Fibroblast of lung (primary cell): ENCODE measurements around the gene MAP4K4. TPM values are rescaled to one million over a fixed set of nuclear protein-coding genes. Genes with fewer than 3 reads are reported as not detected.
A peak's percentile ranks its signal among the peaks of the same experiment; 100 is the strongest.

Source experiments
- DNase-seq, 2 donors: peaks; one replicate each; pipeline versions ENCODE4 v3.0.0 to v3.0.0-alpha.2; 2010; ENCODE audit warnings: low read depth in 2 of 2
- H2AFZ ChIP-seq: 2 replicates; pipeline ENCODE4 v1.5.1; 2012; ENCODE audit warnings: low read length, control low read depth, inconsistent platforms
- H3K27ac ChIP-seq: 2 replicates; pipeline ENCODE4 v1.5.1; 2011; ENCODE audit warnings: low read length, control low read depth; ENCODE audit not compliant: insufficient read depth
- H3K27me3 ChIP-seq: 2 replicates; pipeline ENCODE4 v1.5.1; 2011; ENCODE audit warnings: mild to moderate bottlenecking, low read length; ENCODE audit not compliant: control insufficient read depth, insufficient read depth
- H3K36me3 ChIP-seq: 2 replicates; pipeline ENCODE4 v1.5.1; 2011; ENCODE audit warnings: low read length; ENCODE audit not compliant: control insufficient read depth, insufficient read depth
- H3K4me1 ChIP-seq: 2 replicates; pipeline ENCODE4 v1.5.1; 2011; ENCODE audit warnings: low read length; ENCODE audit not compliant: control insufficient read depth, insufficient read depth; ENCODE audit errors: extremely low read depth
- H3K4me2 ChIP-seq: 2 replicates; pipeline ENCODE4 v1.5.1; 2011; ENCODE audit warnings: low read length, control low read depth; ENCODE audit not compliant: insufficient read depth; ENCODE audit errors: extremely low read depth
- H3K4me3 ChIP-seq, 4 experiments: fragments of 200-600 bp in 1 of 4; sonication (generic) in 1 of 4; replicated peaks in 1 of 4; 2 replicates each; pipeline ENCODE4 v1.5.1; 2011 to 2016; ENCODE audit warnings: low read length in 4 of 4, low read depth in 3 of 4, mild to moderate bottlenecking in 3 of 4, control low read depth in 2 of 4, inconsistent platforms in 1 of 4, mixed read lengths in 1 of 4; ENCODE audit not compliant: insufficient read depth in 1 of 4; ENCODE audit errors: control extremely low read depth in 1 of 4
- H3K79me2 ChIP-seq: 2 replicates; pipeline ENCODE4 v1.5.1; 2012; ENCODE audit warnings: mild to moderate bottlenecking, low read length, inconsistent platforms; ENCODE audit not compliant: control insufficient read depth, insufficient read depth
- H3K9ac ChIP-seq: 2 replicates; pipeline ENCODE4 v1.5.1; 2011; ENCODE audit warnings: mild to moderate bottlenecking, low read length, control low read depth; ENCODE audit not compliant: insufficient read depth
- H3K9me3 ChIP-seq: 2 replicates; pipeline ENCODE4 v1.5.1; 2012; ENCODE audit warnings: low read depth, low read length; ENCODE audit not compliant: control insufficient read depth, insufficient read depth
- H4K20me1 ChIP-seq: 2 replicates; pipeline ENCODE4 v1.5.1; 2011; ENCODE audit warnings: low read length; ENCODE audit not compliant: control insufficient read depth, insufficient read depth; ENCODE audit errors: extremely low read depth
- CTCF ChIP-seq, 2 donors: IDR thresholded peaks in 1 of 2; conservative IDR thresholded peaks in 1 of 2; 1 replicate in 1 of 2; 2 replicates in 1 of 2; pipeline ENCODE4 v1.5.1; 2011 to 2012; ENCODE audit warnings: low read length in 2 of 2, control low read depth in 1 of 2, inconsistent platforms in 1 of 2, low read depth in 1 of 2, mild to moderate bottlenecking in 1 of 2
- EZH2 ChIP-seq: IDR thresholded peaks from 2 replicates; pipeline ENCODE4 v1.5.1; 2012; ENCODE audit warnings: low read length, control low read depth, mild to moderate bottlenecking; ENCODE audit errors: missing control alignments
- polyA plus RNA-seq, 2 donors: library from polyadenylated mRNA; depleted of rRNA in 1 of 2; stranded (reverse) in 1 of 2; unstranded in 1 of 2; fragments of >200 nt; gene quantifications; 2 replicates each; pipeline ENCODE4 v1.2.1, GENCODE V29; 2011 to 2012; ENCODE audit warnings: missing spikeins in 1 of 2
- total RNA-seq: library from RNA; depleted of rRNA; stranded (reverse); fragments of >200 nt; gene quantifications from 2 replicates; pipeline ENCODE4 v1.2.1, GENCODE V29; 2014

MAP4K4 gene
- total and polyA plus RNA-seq, 2 donors (not counting 1 experiment from before 2014, with no cell fraction given) = 113 to 164 TPM

- Histone ChIP-seq H3K4me1 (peaks cover 34% of the 10 kb centered on the region), H3K27me3 (no peaks in the 10 kb centered on the region), H3K27ac (no peak overlapping the region), H3K79me2 (peaks cover 96% of the 10 kb centered on the region), H4K20me1 (peaks cover 4% of the 10 kb centered on the region), H3K9me3 (no peaks in the 10 kb centered on the region), H3K9ac (no peak overlapping the region), H3K36me3 (peaks cover 2% of the 10 kb centered on the region), H2AFZ (no peak overlapping the region), H3K4me3 (no peak overlapping the region), H3K4me2 (no peak overlapping the region)
- no peak for TF ChIP-seq CTCF (conservative IDR thresholded peaks at IDR 0.05 in 1 of 2, IDR thresholded peaks at IDR 0.05 in 1 of 2; ENCODE audit: low read depth in 1 of 2, low read length in 2 of 2)
- no peak for TF ChIP-seq EZH2
- DNase-seq = no peak
These were observed 35.9 kb downstream of the MAP4K4 start for GRCh38 chr2:101733257-101733993.

- peaks cover 2% of the 10 kb centered on the region for H3K36me3 ChIP-seq
- H3K4me1 ChIP-seq = peaks cover 36% of the 10 kb centered on the region
- no peak overlapping the region for H3K4me3 ChIP-seq
- no peak overlapping the region for H2AFZ ChIP-seq
- peaks cover 4% of the 10 kb centered on the region for H4K20me1 ChIP-seq
- H3K27ac ChIP-seq = no peak overlapping the region
- TF ChIP-seq CTCF (conservative IDR thresholded peaks at IDR 0.05 in 1 of 2, IDR thresholded peaks at IDR 0.05 in 1 of 2; ENCODE audit: low read depth in 1 of 2, low read length in 2 of 2) = no peak
- H3K79me2 ChIP-seq = peaks cover 96% of the 10 kb centered on the region
- H3K9ac ChIP-seq = no peak overlapping the region
- H3K27me3 ChIP-seq = no peaks in the 10 kb centered on the region
- DNase-seq = no peak
- H3K9me3 ChIP-seq = no peaks in the 10 kb centered on the region
- H3K4me2 ChIP-seq = peak overlapping the region; percentile 8
These were observed 37.1 kb downstream of the MAP4K4 start for GRCh38 chr2:101734505-101735165.

- no peak for TF ChIP-seq EZH2
- no peak for TF ChIP-seq CTCF (conservative IDR thresholded peaks at IDR 0.05 in 1 of 2, IDR thresholded peaks at IDR 0.05 in 1 of 2; ENCODE audit: low read depth in 1 of 2, low read length in 2 of 2)
- Histone ChIP-seq H3K79me2 (peaks cover 95% of the 10 kb centered on the region), H3K4me3 (no peak overlapping the region), H4K20me1 (peaks cover 4% of the 10 kb centered on the region), H3K27me3 (no peaks in the 10 kb centered on the region), H3K36me3 (no peaks in the 10 kb centered on the region), H3K9ac (no peak overlapping the region), H2AFZ (no peak overlapping the region), H3K4me1 (peaks cover 36% of the 10 kb centered on the region), H3K27ac (no peak overlapping the region), H3K4me2 (no peak overlapping the region), H3K9me3 (no peaks in the 10 kb centered on the region)
- no peak for DNase-seq
These were observed 37.6 kb downstream of the MAP4K4 start for GRCh38 chr2:101735166-101735533.
